H9 (cell line): ENCODE measurements around the gene F8. TPM values are rescaled to one million over a fixed set of nuclear protein-coding genes. Genes with fewer than 3 reads are reported as not detected.

Experiments
- DNase-seq: peaks from one replicate; pipeline ENCODE4 v3.0.0-alpha.2; 2017
- H2AFZ ChIP-seq: one replicate; pipeline ENCODE4 v1.6.1; 2013; ENCODE audit warnings: mild to moderate bottlenecking, low read length, control low read depth, moderate library complexity
- H2AK5ac ChIP-seq: 2 replicates; pipeline ENCODE4 v1.6.1; 2013; ENCODE audit warnings: low read length, control low read depth, mixed read lengths; ENCODE audit not compliant: insufficient read length
- H2BK120ac ChIP-seq: one replicate; pipeline ENCODE4 v1.6.1; 2013; ENCODE audit warnings: low read depth, mild to moderate bottlenecking, low read length, control low read depth, inconsistent platforms; ENCODE audit not compliant: poor library complexity, severe bottlenecking
- H2BK12ac ChIP-seq: 2 replicates; pipeline ENCODE4 v1.6.1; 2013; ENCODE audit warnings: low read length, control low read depth, mixed read lengths, low read depth; ENCODE audit not compliant: insufficient read length
- H2BK15ac ChIP-seq: 2 replicates; pipeline ENCODE4 v1.6.1; 2013; ENCODE audit warnings: low read depth, low read length, control low read depth
- H2BK20ac ChIP-seq: one replicate; pipeline ENCODE4 v1.6.1; 2013; ENCODE audit warnings: low read depth, mild to moderate bottlenecking, low read length, control low read depth, inconsistent platforms; ENCODE audit not compliant: poor library complexity, severe bottlenecking
- H2BK5ac ChIP-seq: 2 replicates; pipeline ENCODE4 v1.6.1; 2013; ENCODE audit warnings: low read length, control low read depth, mixed read lengths; ENCODE audit not compliant: insufficient read length
- H3K14ac ChIP-seq: 2 replicates; pipeline ENCODE4 v1.6.1; 2013; ENCODE audit warnings: low read length, control low read depth; ENCODE audit not compliant: insufficient read depth
- H3K18ac ChIP-seq: 2 replicates; pipeline ENCODE4 v1.6.1; 2013; ENCODE audit warnings: low read depth, mild to moderate bottlenecking, mixed read lengths, low read length, control low read depth; ENCODE audit not compliant: insufficient read length
- H3K23ac ChIP-seq: 2 replicates; pipeline ENCODE4 v1.6.1; 2013; ENCODE audit warnings: low read length, control low read depth, mixed read lengths, low read depth; ENCODE audit not compliant: insufficient read length
- H3K23me2 ChIP-seq: 2 replicates; pipeline ENCODE4 v1.6.1; 2013; ENCODE audit warnings: low read depth, mild to moderate bottlenecking, mixed read lengths, low read length, control low read depth; ENCODE audit not compliant: insufficient read length, poor library complexity, severe bottlenecking
- H3K27ac ChIP-seq: 2 replicates; pipeline ENCODE4 v1.5.1; 2013; ENCODE audit warnings: low read length, control low read depth, mixed read lengths, low read depth; ENCODE audit not compliant: insufficient read length
- H3K27me3 ChIP-seq: 2 replicates; pipeline ENCODE4 v1.6.1; 2013; ENCODE audit warnings: low read length, control low read depth, inconsistent platforms; ENCODE audit not compliant: insufficient read depth
- H3K4ac ChIP-seq: 2 replicates; pipeline ENCODE4 v1.6.1; 2013; ENCODE audit warnings: low read depth, mild to moderate bottlenecking, control low read depth, inconsistent platforms, low read length, moderate library complexity
- H3K4me1 ChIP-seq: 2 replicates; pipeline ENCODE4 v1.6.1; 2013; ENCODE audit warnings: low read length, control low read depth, inconsistent platforms; ENCODE audit not compliant: insufficient read depth
- H3K4me2 ChIP-seq: 2 replicates; pipeline ENCODE4 v1.6.1; 2013; ENCODE audit warnings: low read length, control low read depth, mixed read lengths; ENCODE audit not compliant: insufficient read length, insufficient read depth
- H3K56ac ChIP-seq: 2 replicates; pipeline ENCODE4 v1.6.1; 2013; ENCODE audit warnings: low read depth, mild to moderate bottlenecking, mixed read lengths, low read length, control low read depth; ENCODE audit not compliant: insufficient read length
- H3K79me1 ChIP-seq: 2 replicates; pipeline ENCODE4 v1.6.1; 2013; ENCODE audit warnings: low read depth, mild to moderate bottlenecking, moderate library complexity, low read length, control low read depth, inconsistent platforms; ENCODE audit not compliant: insufficient read depth, poor library complexity, severe bottlenecking
- H3K79me2 ChIP-seq: 2 replicates; pipeline ENCODE4 v1.6.1; 2013; ENCODE audit warnings: low read length, control low read depth, inconsistent platforms; ENCODE audit not compliant: insufficient read depth
- H3K9ac ChIP-seq: 2 replicates; pipeline ENCODE4 v1.6.1; 2013; ENCODE audit warnings: low read length, control low read depth, mixed read lengths; ENCODE audit not compliant: insufficient read length; ENCODE audit errors: extremely low read depth
- H3K9me3 ChIP-seq: one replicate; pipeline ENCODE4 v1.6.1; 2013; ENCODE audit warnings: low read depth, low read length, inconsistent platforms; ENCODE audit not compliant: control insufficient read depth
- H3T11ph ChIP-seq: one replicate; pipeline ENCODE4 v1.6.1; 2013; ENCODE audit warnings: mild to moderate bottlenecking, low read length, control low read depth, inconsistent platforms
- H4K20me1 ChIP-seq: one replicate; pipeline ENCODE4 v1.6.1; 2013; ENCODE audit not compliant: control insufficient read depth, insufficient read length, insufficient read depth
- H4K5ac ChIP-seq: 2 replicates; pipeline ENCODE4 v1.6.1; 2013; ENCODE audit warnings: low read depth, mild to moderate bottlenecking, mixed read lengths, low read length, control low read depth; ENCODE audit not compliant: insufficient read length
- H4K8ac ChIP-seq: replicated peaks from 2 replicates; pipeline ENCODE4 v1.6.1; 2013; ENCODE audit warnings: low read length, control low read depth, mixed read lengths, low read depth; ENCODE audit not compliant: insufficient read length
- H4K91ac ChIP-seq: 2 replicates; pipeline ENCODE4 v1.6.1; 2013; ENCODE audit warnings: low read depth, mild to moderate bottlenecking, moderate library complexity, mixed read lengths, low read length, control low read depth; ENCODE audit not compliant: insufficient read length
- H3K27ac Mint-ChIP-seq, 3 experiments: 2 replicates in 2 of 3; 3 replicates in 1 of 3; pipeline ENCODE4 v1.8.0; 2020 to 2021; ENCODE audit warnings: mixed read lengths in 3 of 3, mild to moderate bottlenecking in 1 of 3, moderate library complexity in 1 of 3
- H3K27me3 Mint-ChIP-seq: 2 replicates; pipeline ENCODE4 v1.8.0; 2021; ENCODE audit warnings: low read depth, mild to moderate bottlenecking, moderate library complexity, mixed read lengths
- H3K36me3 Mint-ChIP-seq, 3 experiments: 2 replicates in 2 of 3; 3 replicates in 1 of 3; pipeline ENCODE4 v1.8.0; 2020 to 2021; ENCODE audit warnings: low read depth in 3 of 3, mixed read lengths in 3 of 3; ENCODE audit not compliant: insufficient read depth in 1 of 3
- H3K4me1 Mint-ChIP-seq, 2 experiments: 2 replicates each; pipeline ENCODE4 v1.8.0; 2020; ENCODE audit warnings: mixed read lengths in 2 of 2
- H3K4me3 Mint-ChIP-seq, 2 experiments: 2 replicates in 1 of 2; 3 replicates in 1 of 2; pipeline ENCODE4 v1.8.0; 2020 to 2021; ENCODE audit warnings: mild to moderate bottlenecking in 2 of 2, mixed read lengths in 2 of 2, moderate library complexity in 1 of 2
- H3K9me3 Mint-ChIP-seq, 2 experiments: 2 replicates in 1 of 2; 3 replicates in 1 of 2; pipeline ENCODE4 v1.8.0; 2020; ENCODE audit warnings: mild to moderate bottlenecking in 2 of 2, mixed read lengths in 2 of 2, moderate library complexity in 1 of 2
- CTCF ChIP-seq: fragments of 200-600 bp; sonication (generic); conservative IDR thresholded peaks from 3 replicates; pipeline ENCODE4 v1.8.0; 2021; ENCODE audit warnings: antibody characterized with exemption, mild to moderate bottlenecking
- WGBS: extraction: QIAGEN DNeasy Blood & Tissue Kit; methylation state at CpG from one replicate; pipeline ENCODE4 v1.1.7; 2013; ENCODE audit warnings: missing lambda C conversion rate, low lambda C conversion rate, mixed read lengths; ENCODE audit not compliant: insufficient read length; ENCODE audit errors: extremely low coverage; 5-methylcytosine and 5-hydroxymethylcytosine counted together
- total RNA-seq: library from RNA; stranded (reverse); gene quantifications from 2 replicates; pipeline ENCODE4 v1.2.1, GENCODE V29; 2021

F8 gene
- total RNA-seq, 1 experiment from 2014 or later: 3.1 TPM

DNA sequence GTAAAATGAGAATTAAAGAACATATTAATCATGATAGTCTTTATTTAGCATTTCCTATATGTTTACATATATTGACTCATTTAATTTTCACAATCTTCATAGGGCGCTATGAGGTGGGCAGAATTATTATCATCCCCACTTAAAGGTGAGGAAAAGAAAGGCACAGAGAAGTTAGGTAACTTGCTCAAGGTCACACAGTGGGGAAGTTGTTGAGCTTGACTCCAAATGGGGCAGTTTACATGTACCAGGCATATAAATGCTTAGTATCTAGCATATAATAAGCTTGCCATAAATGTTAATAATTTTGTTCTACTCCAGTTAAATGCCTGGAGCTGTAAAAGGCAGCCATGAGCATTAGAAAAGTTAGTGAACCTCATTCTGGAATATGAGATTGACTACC is 46.9 kb upstream of the F8 start:
- Histone ChIP-seq H2AK5ac (no peak overlapping the region), H2BK12ac (no peak overlapping the region), H3K23me2 (peaks cover 5% of the 10 kb centered on the region), H3K9me3 (peaks cover 49% of the 10 kb centered on the region), H2BK5ac (no peak overlapping the region), H3K4me2 (peak overlapping the region; percentile 88), H3K79me2 (no peaks in the 10 kb centered on the region), H3T11ph (no peak overlapping the region), H2BK120ac (no peak overlapping the region), H3K27ac (no peak overlapping the region), H3K18ac (no peak overlapping the region), H3K23ac (no peak overlapping the region), H3K4ac (no peak overlapping the region), H3K79me1 (no peaks in the 10 kb centered on the region), H3K4me1 (no peaks in the 10 kb centered on the region), H3K9ac (no peak overlapping the region), H2AFZ (no peak overlapping the region), H4K5ac (no peak overlapping the region), H2BK20ac (no peak overlapping the region), H4K91ac (no peak overlapping the region), H3K27me3 (no peaks in the 10 kb centered on the region), H2BK15ac (no peak overlapping the region), H4K8ac (no peak overlapping the region), H4K20me1 (no peaks in the 10 kb centered on the region), H3K56ac (no peak overlapping the region), H3K14ac (no peak overlapping the region)
- H3K9me3 Mint-ChIP-seq: peaks cover 65 to 68% of the 10 kb centered on the region in 2 experiments
- no peak for DNase-seq
- H3K4me3 Mint-ChIP-seq: peak overlapping the region; percentile 78 to 80; a peak in 4 of 5 replicates
- no peak overlapping the region for H3K27ac Mint-ChIP-seq
- no peak for TF ChIP-seq CTCF
- peaks cover 17 to 20% (median 19%) of the 10 kb centered on the region in 3 experiments for H3K36me3 Mint-ChIP-seq
- H3K27me3 Mint-ChIP-seq: no peaks in the 10 kb centered on the region
- no CpG with 5 or more reads among the region's 1 CpG for WGBS
- H3K4me1 Mint-ChIP-seq: peaks cover 8 to 15% of the 10 kb centered on the region in 2 experiments; a peak in 2 of 4 replicates
